Measurements from ENCODE around the gene UBE2D2. TPM values are rescaled to one million over a fixed set of nuclear protein-coding genes. Genes with fewer than 3 reads are reported as not detected.

Gene UBE2D2
- total and polyA plus RNA-seq, 2 of the 13 experiments (the other 11 are each of a cell fraction or from before 2014, with no cell fraction given) = 79.1 to 109 TPM

DNA sequence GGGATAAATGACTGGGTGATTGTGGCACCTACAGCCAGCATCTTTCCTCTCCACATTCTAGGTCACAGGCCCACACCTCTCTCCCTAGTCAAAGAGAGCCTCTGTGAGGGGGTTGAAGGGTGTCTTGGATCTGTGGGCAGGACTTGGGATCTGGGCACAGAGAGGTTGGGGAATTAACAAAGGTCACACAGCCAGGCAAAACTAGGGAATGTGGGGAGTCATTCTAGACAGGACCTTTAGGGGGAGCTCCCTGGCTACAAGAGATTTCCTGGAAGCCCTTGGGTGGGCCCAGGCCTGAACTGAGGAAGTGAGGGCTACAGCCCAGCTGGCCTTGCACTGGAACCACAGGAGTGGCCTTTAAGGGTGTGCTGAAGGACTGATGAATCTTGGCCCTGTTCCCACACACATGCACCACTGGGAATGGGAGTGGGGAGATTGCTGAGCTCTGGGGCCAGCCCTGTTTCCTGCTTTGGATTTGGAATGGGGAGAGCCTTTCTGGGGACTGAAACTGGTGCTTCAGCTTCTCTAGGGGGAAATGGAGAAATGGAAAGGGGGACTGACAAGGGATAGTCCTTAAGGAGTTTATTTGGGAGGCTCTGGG lies 74.6 kb downstream of the UBE2D2 start (continued):
- TF ChIP-seq, protein P1, sequence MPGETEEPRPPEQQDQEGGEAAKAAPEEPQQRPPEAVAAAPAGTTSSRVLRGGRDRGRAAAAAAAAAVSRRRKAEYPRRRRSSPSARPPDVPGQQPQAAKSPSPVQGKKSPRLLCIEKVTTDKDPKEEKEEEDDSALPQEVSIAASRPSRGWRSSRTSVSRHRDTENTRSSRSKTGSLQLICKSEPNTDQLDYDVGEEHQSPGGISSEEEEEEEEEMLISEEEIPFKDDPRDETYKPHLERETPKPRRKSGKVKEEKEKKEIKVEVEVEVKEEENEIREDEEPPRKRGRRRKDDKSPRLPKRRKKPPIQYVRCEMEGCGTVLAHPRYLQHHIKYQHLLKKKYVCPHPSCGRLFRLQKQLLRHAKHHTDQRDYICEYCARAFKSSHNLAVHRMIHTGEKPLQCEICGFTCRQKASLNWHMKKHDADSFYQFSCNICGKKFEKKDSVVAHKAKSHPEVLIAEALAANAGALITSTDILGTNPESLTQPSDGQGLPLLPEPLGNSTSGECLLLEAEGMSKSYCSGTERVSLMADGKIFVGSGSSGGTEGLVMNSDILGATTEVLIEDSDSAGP (CRISPR knock-in tag; IDR thresholded peaks at IDR 0.05; ENCODE audit: borderline replicate concordance) = peak; percentile 24
- TF ChIP-seq, protein P2, sequence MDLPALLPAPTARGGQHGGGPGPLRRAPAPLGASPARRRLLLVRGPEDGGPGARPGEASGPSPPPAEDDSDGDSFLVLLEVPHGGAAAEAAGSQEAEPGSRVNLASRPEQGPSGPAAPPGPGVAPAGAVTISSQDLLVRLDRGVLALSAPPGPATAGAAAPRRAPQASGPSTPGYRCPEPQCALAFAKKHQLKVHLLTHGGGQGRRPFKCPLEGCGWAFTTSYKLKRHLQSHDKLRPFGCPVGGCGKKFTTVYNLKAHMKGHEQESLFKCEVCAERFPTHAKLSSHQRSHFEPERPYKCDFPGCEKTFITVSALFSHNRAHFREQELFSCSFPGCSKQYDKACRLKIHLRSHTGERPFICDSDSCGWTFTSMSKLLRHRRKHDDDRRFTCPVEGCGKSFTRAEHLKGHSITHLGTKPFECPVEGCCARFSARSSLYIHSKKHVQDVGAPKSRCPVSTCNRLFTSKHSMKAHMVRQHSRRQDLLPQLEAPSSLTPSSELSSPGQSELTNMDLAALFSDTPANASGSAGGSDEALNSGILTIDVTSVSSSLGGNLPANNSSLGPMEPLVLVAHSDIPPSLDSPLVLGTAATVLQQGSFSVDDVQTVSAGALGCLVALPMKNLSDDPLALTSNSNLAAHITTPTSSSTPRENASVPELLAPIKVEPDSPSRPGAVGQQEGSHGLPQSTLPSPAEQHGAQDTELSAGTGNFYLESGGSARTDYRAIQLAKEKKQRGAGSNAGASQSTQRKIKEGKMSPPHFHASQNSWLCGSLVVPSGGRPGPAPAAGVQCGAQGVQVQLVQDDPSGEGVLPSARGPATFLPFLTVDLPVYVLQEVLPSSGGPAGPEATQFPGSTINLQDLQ (CRISPR knock-in tag; IDR thresholded peaks at IDR 0.05) = no peak
- 0 out of 2 replicates have a peak, but pooled peaks have one; percentile 8 for TF ChIP-seq ZNF354B (CRISPR knock-in tag; IDR thresholded peaks at IDR 0.05)
- TF ChIP-seq, protein P3, sequence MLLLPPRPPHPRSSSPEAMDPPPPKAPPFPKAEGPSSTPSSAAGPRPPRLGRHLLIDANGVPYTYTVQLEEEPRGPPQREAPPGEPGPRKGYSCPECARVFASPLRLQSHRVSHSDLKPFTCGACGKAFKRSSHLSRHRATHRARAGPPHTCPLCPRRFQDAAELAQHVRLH (CRISPR knock-in tag; IDR thresholded peaks at IDR 0.05; ENCODE audit: borderline replicate concordance, low read depth) = peak; percentile 73; the same call in 1 of the 2 replicates
- TF ChIP-seq STAG1 (CRISPR knock-in tag; IDR thresholded peaks at IDR 0.05) = peak; percentile 77
- TF ChIP-seq ZFP36 (IDR thresholded peaks at IDR 0.05; ENCODE audit: borderline replicate concordance, low read depth, low read length, partially characterized antibody) = peak; percentile 88
- peak; percentile 89 for TF ChIP-seq RCOR2 (CRISPR knock-in tag; IDR thresholded peaks at IDR 0.05)
- peak; percentile 36 for TF ChIP-seq CBX1 (IDR thresholded peaks at IDR 0.05; ENCODE audit: low read depth)
- TF ChIP-seq, protein P4, sequence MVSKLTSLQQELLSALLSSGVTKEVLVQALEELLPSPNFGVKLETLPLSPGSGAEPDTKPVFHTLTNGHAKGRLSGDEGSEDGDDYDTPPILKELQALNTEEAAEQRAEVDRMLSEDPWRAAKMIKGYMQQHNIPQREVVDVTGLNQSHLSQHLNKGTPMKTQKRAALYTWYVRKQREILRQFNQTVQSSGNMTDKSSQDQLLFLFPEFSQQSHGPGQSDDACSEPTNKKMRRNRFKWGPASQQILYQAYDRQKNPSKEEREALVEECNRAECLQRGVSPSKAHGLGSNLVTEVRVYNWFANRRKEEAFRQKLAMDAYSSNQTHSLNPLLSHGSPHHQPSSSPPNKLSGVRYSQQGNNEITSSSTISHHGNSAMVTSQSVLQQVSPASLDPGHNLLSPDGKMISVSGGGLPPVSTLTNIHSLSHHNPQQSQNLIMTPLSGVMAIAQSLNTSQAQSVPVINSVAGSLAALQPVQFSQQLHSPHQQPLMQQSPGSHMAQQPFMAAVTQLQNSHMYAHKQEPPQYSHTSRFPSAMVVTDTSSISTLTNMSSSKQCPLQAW (CRISPR knock-in tag; IDR thresholded peaks at IDR 0.05) = 0 out of 2 replicates have a peak, but pooled peaks have one; percentile 21
- no peak for TF ChIP-seq TBL1XR1 (IDR thresholded peaks at IDR 0.05; ENCODE audit: borderline replicate concordance, low read length, partially characterized antibody)
- no peak for TF ChIP-seq ZNF546 (CRISPR knock-in tag; conservative IDR thresholded peaks at IDR 0.05)
- no peak for TF ChIP-seq ZNF674 (CRISPR knock-in tag; IDR thresholded peaks at IDR 0.05; ENCODE audit: low read depth)
- TF ChIP-seq HDAC1 (CRISPR knock-in tag; IDR thresholded peaks at IDR 0.05) = no peak
- TF ChIP-seq, protein P5, sequence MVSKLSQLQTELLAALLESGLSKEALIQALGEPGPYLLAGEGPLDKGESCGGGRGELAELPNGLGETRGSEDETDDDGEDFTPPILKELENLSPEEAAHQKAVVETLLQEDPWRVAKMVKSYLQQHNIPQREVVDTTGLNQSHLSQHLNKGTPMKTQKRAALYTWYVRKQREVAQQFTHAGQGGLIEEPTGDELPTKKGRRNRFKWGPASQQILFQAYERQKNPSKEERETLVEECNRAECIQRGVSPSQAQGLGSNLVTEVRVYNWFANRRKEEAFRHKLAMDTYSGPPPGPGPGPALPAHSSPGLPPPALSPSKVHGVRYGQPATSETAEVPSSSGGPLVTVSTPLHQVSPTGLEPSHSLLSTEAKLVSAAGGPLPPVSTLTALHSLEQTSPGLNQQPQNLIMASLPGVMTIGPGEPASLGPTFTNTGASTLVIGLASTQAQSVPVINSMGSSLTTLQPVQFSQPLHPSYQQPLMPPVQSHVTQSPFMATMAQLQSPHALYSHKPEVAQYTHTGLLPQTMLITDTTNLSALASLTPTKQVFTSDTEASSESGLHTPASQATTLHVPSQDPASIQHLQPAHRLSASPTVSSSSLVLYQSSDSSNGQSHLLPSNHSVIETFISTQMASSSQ (IDR thresholded peaks at IDR 0.05; ENCODE audit: low read depth) = no peak
- TF ChIP-seq, protein P5 (CRISPR knock-in tag; IDR thresholded peaks at IDR 0.05; ENCODE audit: borderline replicate concordance) = no peak
- TF ChIP-seq NONO (IDR thresholded peaks at IDR 0.05) = no peak
- peak; percentile 35; the same call in 1 of the 2 replicates for TF ChIP-seq NONO (CRISPR knock-in tag; conservative IDR thresholded peaks at IDR 0.05)
- peak; percentile 84 for TF ChIP-seq RAD21 (CRISPR knock-in tag; IDR thresholded peaks at IDR 0.05)
- no peak for TF ChIP-seq ZNF891 (CRISPR knock-in tag; IDR thresholded peaks at IDR 0.05)
- TF ChIP-seq PAWR (CRISPR knock-in tag; IDR thresholded peaks at IDR 0.05; ENCODE audit: borderline replicate concordance) = no peak
